Large intestine (tissue), 3 donors: ENCODE measurements around the gene LTBP2. TPM values are rescaled to one million over a fixed set of nuclear protein-coding genes. Genes with fewer than 3 reads are reported as not detected.

Experiments
- DNase-seq, 2 donors: peaks; one replicate each; pipeline versions ENCODE4 v3.0.0 to v3.0.0-alpha.2; 2013
- H3K27ac ChIP-seq: one replicate; pipeline ENCODE4 v1.5.1; 2013; ENCODE audit warnings: low read length
- H3K27me3 ChIP-seq: 2 replicates; pipeline ENCODE4 v1.6.1; 2013; ENCODE audit warnings: low read length; ENCODE audit not compliant: control insufficient read depth, insufficient read depth
- H3K36me3 ChIP-seq: 2 replicates; pipeline ENCODE4 v1.6.1; 2013; ENCODE audit warnings: low read length; ENCODE audit not compliant: control insufficient read depth, insufficient read depth
- H3K4me1 ChIP-seq: one replicate; pipeline ENCODE4 v1.6.1; 2013; ENCODE audit warnings: low read length; ENCODE audit not compliant: control insufficient read depth, insufficient read depth
- H3K4me3 ChIP-seq: one replicate; pipeline ENCODE4 v1.5.1; 2013; ENCODE audit warnings: low read length
- H3K9me3 ChIP-seq: one replicate; pipeline ENCODE4 v1.6.1; 2013; ENCODE audit warnings: mild to moderate bottlenecking, low read depth, low read length, moderate library complexity; ENCODE audit not compliant: control insufficient read depth
- WGBS: methylation state at CpG from one replicate; pipeline ENCODE4 v1.1.5; 2013; ENCODE audit warnings: low lambda C conversion rate; ENCODE audit not compliant: insufficient coverage; 5-methylcytosine and 5-hydroxymethylcytosine counted together
- polyA plus RNA-seq: library from polyadenylated mRNA; unstranded; fragments of 120-200 nt; gene quantifications from one replicate; pipeline ENCODE4 v1.2.1, GENCODE V29; 2013

Gene LTBP2
- polyA plus RNA-seq, 1 donor = 3.5 TPM

- WGBS = 40% methylated on average over 1 of the region's 4 CpGs
- H3K36me3 ChIP-seq = no peaks in the 10 kb centered on the region
- H3K4me3 ChIP-seq = no peak overlapping the region
- H3K27me3 ChIP-seq = no peaks in the 10 kb centered on the region
- no peak for DNase-seq
- H3K9me3 ChIP-seq = no peaks in the 10 kb centered on the region
- no peak overlapping the region for H3K27ac ChIP-seq
- H3K4me1 ChIP-seq = no peaks in the 10 kb centered on the region
Measured at GRCh38 chr14:74580275-74580672, 31.8 kb downstream of the LTBP2 start.

DNA sequence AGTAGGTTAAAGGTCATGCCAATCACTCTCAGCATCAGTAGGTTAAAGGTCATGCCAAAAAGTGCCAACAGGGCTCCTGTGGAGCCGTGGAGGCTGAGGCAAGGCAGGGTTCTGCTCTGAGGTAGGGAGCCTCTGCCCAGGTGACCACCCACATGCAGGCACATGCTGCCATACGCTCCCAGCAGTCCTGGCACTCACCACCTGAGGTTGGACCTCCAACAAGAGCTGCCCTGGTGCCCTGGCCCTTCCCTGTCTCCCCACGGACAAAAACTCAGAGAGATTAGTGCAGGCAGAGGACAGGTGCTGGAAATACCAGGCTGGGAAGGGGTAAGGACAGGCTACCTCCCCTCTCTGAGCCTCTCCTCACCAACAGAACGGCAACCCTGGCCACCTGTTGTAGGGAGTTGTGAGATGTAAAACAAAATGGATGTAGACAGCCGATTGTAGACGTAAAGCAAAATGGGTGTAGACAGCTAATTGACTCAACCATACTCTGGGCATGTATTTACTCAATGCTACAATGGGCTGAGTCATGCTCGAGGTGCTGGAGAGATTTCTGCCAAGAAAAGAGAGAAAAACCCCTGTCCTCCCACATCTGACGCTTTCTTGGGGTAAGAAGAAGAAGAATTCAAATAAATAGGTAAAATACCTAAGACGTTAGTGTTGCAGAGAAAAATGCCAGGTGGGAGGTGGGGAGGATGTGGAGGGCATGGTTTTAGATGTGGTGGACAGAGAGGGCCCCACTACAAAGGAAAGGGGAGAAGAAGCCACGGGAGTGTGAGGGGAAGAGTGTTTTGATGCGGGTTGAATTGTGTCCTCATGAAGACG lies 32.4 kb downstream of the LTBP2 start:
- Histone ChIP-seq H3K4me3 (no peak overlapping the region), H3K36me3 (no peaks in the 10 kb centered on the region), H3K27me3 (no peaks in the 10 kb centered on the region), H3K27ac (no peak overlapping the region), H3K9me3 (no peaks in the 10 kb centered on the region), H3K4me1 (no peaks in the 10 kb centered on the region)
- DNase-seq = no peak
- 100% methylated on average over 1 of the region's 12 CpGs for WGBS

DNA sequence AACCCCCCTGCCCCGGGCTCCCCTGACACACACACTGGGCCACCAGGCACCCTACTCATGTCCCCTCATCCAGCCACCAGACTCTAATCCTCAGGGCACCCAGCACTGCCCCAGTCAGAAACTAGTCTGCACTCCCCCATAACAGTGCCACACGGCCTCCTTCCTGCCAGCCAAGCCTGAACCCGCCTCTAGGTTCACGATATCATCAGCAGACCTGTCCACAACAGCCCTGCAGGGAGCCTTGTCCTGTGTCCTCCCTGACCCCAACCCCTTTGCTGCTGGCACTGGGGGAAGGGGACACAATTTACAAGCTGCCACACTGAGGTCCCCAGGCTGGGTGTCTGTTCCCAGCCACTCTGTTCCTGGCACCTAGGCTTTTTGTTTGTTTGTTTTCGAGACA lies 33.6 kb downstream of the LTBP2 start:
- Histone ChIP-seq H3K4me3 (no peak overlapping the region), H3K27ac (no peak overlapping the region), H3K4me1 (no peaks in the 10 kb centered on the region), H3K9me3 (no peaks in the 10 kb centered on the region), H3K27me3 (no peaks in the 10 kb centered on the region), H3K36me3 (no peaks in the 10 kb centered on the region)
- no peak for DNase-seq
- no CpG with 5 or more reads among the region's 5 CpGs for WGBS

GRCh38 chr14:74577948-74578275 lies 34.1 kb downstream of the LTBP2 start:
- Histone ChIP-seq H3K4me3 (no peak overlapping the region), H3K27me3 (no peaks in the 10 kb centered on the region), H3K36me3 (no peaks in the 10 kb centered on the region), H3K27ac (no peak overlapping the region), H3K9me3 (no peaks in the 10 kb centered on the region), H3K4me1 (peaks cover 4% of the 10 kb centered on the region)
- WGBS = no CpG with 5 or more reads among the region's 3 CpGs
- DNase-seq = no peak

DNA sequence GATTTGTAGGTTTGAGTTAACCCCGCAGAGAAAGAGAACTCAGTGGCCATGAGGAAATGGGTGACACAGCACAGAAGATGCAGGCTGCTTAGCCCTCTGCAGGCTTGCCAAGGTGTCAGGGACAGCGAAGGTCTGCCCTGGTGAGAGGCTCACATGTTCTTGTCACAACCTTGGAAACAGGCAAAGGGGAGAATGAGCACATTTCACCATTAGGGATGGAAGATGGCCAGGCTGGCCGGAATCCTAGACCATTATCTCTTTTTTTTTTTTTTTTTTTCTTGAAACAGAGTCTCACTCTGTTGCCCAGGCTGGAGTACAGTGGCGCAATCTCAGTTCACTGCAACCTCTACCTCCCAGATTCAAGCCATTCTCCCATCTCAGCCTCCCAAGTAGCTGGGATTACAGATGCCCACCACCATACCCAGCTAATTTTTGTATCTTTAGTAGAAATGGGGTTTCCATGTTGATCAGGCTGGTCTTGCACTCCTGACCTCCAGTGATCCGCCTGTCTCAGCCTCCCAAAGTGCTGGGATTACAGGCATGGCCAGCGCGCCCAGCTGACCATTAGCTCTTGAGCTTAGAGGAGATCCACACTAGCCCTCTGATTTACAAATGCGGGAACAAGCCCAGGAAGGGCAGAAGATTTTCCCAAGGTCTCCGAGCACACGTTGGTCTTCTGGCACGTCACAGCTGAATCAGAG lies 34.6 kb downstream of the LTBP2 start:
- H3K27me3 ChIP-seq = no peaks in the 10 kb centered on the region
- peaks cover 4% of the 10 kb centered on the region for H3K4me1 ChIP-seq
- no peaks in the 10 kb centered on the region for H3K36me3 ChIP-seq
- no peaks in the 10 kb centered on the region for H3K9me3 ChIP-seq
- no peak overlapping the region for H3K4me3 ChIP-seq
- no peak overlapping the region for H3K27ac ChIP-seq
- DNase-seq = no peak
- WGBS = 82% methylated on average over 3 of the region's 11 CpGs

- no CpG with 5 or more reads among the region's 3 CpGs for WGBS
- no peaks in the 10 kb centered on the region for H3K9me3 ChIP-seq
- H3K4me1 ChIP-seq = peaks cover 7% of the 10 kb centered on the region
- no peak for DNase-seq
- H3K36me3 ChIP-seq = no peaks in the 10 kb centered on the region
- H3K27ac ChIP-seq = no peak overlapping the region
- peaks cover 2% of the 10 kb centered on the region for H3K27me3 ChIP-seq
- H3K4me3 ChIP-seq = no peak overlapping the region
Measured at GRCh38 chr14:74575936-74576335, 36.1 kb downstream of the LTBP2 start.

- H3K9me3 ChIP-seq = no peaks in the 10 kb centered on the region
- no peak overlapping the region for H3K27ac ChIP-seq
- no CpG with 5 or more reads among the region's 2 CpGs for whole genome bisulfite sequencing
- no peak for DNase-seq
- peaks cover 7% of the 10 kb centered on the region for H3K4me1 ChIP-seq
- peaks cover 2% of the 10 kb centered on the region for H3K27me3 ChIP-seq
- no peaks in the 10 kb centered on the region for H3K36me3 ChIP-seq
- no peak overlapping the region for H3K4me3 ChIP-seq
Measured at GRCh38 chr14:74575507-74575906, 36.5 kb downstream of the LTBP2 start.

DNA sequence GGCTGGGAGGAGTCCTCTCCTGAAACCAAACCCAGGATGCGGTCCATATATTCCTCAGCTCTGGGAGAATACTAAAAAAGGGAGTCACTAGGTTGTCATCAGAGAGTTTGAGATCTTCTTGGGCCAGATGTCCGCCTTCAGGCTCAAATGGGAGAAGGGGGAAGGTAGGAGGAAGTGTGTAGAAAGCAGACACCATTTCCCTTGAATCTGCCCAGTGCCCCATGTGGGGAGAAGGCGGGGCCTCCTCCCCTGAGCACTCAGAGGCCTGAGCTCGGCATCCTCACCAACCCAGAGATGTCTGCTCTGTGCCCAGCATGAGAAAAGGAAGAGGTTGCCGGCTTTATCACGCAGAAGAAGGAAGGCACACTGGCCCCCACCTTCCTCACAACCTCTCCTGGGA lies 37.3 kb downstream of the LTBP2 start:
- 100% methylated on average over 1 of the region's 6 CpGs for WGBS
- no peak for DNase-seq
- Histone ChIP-seq H3K4me1 (peaks cover 7% of the 10 kb centered on the region), H3K36me3 (no peaks in the 10 kb centered on the region), H3K27ac (no peak overlapping the region), H3K27me3 (peaks cover 2% of the 10 kb centered on the region), H3K9me3 (no peaks in the 10 kb centered on the region), H3K4me3 (no peak overlapping the region)

DNA sequence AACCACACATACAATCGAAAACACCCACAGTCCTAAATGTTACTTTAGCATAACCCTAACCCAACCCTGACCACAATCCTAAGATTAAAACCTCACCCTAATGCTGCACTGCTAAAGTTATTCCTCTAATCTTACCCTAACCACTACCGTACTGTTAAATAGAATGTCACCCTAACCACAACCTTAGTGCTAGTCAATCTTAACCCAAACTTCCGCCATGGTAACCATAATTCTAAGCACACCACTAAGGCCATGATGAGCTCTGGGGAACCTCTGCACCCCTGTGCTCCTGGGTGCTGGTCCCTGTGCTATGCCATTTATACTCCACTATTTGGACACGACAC lies 38.0 kb downstream of the LTBP2 start:
- WGBS = 100% methylated on average over 1 of the region's 4 CpGs
- Histone ChIP-seq H3K4me1 (peaks cover 7% of the 10 kb centered on the region), H3K27me3 (peaks cover 2% of the 10 kb centered on the region), H3K36me3 (no peaks in the 10 kb centered on the region), H3K4me3 (no peak overlapping the region), H3K9me3 (no peaks in the 10 kb centered on the region), H3K27ac (no peak overlapping the region)
- DNase-seq = no peak

- no peaks in the 10 kb centered on the region for H3K9me3 ChIP-seq
- H3K4me1 ChIP-seq = peaks cover 7% of the 10 kb centered on the region
- no CpG with 5 or more reads among the region's 13 CpGs for WGBS
- peaks cover 2% of the 10 kb centered on the region for H3K27me3 ChIP-seq
- DNase-seq = no peak
- no peak overlapping the region for H3K4me3 ChIP-seq
- H3K27ac ChIP-seq = no peak overlapping the region
- no peaks in the 10 kb centered on the region for H3K36me3 ChIP-seq
Measured at GRCh38 chr14:74573421-74574089, 38.5 kb downstream of the LTBP2 start.
